Myocyte (in vitro differentiated cells): ENCODE data around the gene CPSF4L. TPM values are rescaled to one million over a fixed set of nuclear protein-coding genes. Genes with fewer than 3 reads are reported as not detected.

ENCODE experiments used
- DNase-seq: peaks from one replicate; pipeline ENCODE4 v3.0.0-alpha.2; 2012; ENCODE audit warnings: low read depth
- total RNA-seq: library from RNA; depleted of rRNA; stranded (reverse); fragments of >200 nt; gene quantifications from 2 replicates; pipeline ENCODE4 v1.2.3, GENCODE V29; 2014

CPSF4L gene
- total RNA-seq, 1 donor from 2014 or later = not detected

DNA sequence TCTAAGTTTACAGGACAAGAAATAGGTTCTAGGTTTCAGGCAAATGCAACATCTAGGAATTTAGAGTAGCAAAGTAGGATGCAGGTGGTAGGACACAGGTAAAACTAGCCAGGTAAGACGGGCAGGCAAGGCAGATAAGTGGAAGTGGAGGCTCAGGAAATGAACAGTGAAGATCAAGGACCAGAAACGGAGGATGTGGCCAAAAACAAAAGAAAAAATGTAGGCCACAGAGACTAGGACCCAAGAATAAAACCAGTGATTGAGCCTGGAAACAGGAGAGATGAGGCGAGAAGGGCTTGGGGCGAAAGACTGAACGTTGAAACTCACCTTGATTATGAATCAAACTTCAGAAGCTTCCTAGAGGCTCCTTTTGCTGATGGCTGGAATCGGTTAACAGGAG is 24.0 kb downstream of the CPSF4L start:
- no peak for DNase-seq

DNA sequence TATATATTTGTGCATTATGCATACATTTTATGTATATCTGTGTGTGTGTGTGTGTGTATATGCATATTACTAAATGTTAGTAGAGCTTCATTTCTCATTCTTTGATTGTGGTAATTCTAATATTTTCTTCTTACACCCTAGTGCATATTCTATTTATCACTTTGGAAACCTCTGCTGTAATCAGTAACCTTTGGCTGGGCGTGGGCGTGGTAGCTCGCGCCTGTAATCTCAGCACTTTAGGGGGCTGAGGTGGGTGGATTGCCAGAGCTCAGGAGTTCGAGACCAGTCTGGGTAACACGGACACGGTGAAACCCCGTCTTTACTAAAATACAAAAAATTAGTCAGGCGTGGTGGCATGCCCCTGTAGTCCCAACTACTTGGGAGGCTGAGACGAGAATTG is 26.9 kb downstream of the CPSF4L start:
- no peak for DNase-seq

DNA sequence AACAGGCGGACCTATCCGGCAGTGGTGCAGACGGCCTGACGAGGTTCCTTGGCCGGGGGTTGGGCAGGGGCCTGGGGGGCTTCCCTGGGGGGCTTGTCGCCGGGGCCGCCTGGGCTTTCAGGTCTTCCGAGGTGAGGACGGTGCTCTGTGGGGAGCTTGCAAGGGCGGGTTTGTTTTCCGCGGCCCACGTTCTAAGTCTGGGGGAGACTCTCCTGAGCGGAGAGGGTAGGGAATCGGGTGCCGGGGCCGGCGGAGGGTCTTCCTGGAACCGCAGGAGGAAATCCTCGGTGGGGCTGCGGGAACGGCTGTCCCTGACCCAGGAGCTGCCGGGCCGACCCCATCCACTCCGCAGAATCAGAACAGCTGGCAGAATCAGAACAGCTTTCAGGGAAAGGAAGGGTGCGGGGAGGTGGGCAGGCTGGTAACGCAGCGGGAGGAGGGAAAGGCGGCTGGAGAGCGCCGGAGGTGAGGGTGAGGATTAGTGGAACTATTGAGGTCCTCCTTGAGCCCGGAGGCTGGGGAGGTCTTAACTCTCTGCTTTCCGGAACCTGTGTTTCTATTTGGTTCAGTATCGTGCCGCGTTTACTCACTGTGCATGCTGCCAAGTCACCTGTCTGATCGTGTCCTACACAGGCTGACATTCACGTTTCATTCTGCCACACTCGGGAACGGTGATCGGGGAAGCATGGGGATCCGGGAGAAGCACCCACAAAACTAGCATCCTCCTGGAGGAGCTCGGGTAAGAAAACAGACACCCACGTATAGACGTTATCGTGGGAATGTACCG is 28.9 kb downstream of the CPSF4L start:
- DNase-seq = peak; percentile 46

DNA sequence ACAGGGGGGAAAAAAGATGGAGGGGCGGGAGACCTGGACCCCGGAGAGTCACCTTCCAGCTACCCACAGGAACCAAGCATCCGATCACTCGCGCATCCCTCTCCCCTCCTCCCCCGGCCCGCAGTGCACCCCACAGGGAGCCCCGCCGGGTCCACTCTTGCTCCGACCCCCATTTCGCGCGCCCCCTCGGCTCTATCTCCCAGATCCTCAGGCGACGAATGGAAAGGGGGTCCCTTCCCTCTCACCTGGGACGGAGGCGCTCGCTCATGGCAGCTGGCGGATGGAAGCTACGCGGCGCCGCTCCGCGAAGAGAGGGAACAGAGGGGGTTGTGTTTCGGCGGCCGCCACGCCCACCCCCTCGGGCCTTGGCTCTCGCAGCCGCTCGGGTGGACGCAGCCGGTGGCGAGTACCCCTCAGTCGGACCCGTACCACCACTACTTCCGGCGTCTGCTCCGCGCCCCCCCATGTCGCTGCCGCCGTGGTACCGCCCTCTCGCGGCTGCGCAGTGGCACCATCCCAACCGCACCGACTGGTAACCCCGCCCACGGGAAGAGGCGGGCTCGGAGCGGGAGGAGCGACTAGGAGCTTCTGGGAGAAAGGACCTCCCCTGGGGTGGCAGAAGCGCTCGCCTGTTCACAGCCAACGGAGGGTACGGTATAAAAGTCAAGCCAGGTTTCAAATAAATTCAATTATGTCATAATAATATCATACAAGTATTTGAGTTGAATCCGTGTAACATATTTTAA is 29.7 kb downstream of the CPSF4L start:
- DNase-seq = peak; percentile 97

DNA sequence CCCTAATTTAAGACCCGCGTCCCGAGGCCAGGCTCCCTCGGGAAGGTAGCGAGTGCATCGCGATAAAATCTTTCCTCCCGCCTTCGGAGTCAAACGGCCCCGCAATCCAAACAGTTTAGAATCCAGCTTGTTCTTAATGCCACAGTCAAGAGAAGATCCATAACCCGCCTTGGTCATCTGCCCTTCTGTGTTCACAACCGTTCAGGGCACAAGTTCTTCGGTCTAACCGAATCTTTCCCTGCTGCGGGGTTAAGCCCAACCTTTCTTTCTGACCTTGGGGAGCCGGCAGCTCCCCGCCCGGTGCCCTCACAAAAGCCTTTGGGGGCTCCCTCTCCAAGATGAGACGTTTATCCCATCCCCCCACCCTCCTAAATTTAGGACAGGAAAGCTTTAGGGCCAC is 30.3 kb downstream of the CPSF4L start:
- peak; percentile 49 for DNase-seq

DNA sequence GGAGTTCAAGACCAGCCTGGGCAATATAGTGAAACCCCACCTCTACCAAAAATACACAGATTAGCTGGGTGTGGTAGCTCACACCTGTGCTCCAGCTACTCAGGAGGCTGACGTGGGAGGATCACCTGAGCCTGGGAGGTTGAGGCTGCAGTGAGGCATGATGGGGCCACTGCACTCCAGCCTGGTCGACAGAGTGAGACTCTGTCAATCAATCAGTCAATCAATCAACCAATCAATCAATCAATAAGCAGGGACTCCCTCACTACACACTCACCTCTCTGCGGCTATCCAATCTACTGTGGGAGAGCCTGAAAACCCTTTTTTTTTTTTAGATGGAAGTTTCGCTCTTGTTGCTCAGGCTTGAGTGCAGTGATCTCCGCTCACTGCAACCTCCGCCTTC is 31.6 kb downstream of the CPSF4L start:
- DNase-seq = no peak

DNA sequence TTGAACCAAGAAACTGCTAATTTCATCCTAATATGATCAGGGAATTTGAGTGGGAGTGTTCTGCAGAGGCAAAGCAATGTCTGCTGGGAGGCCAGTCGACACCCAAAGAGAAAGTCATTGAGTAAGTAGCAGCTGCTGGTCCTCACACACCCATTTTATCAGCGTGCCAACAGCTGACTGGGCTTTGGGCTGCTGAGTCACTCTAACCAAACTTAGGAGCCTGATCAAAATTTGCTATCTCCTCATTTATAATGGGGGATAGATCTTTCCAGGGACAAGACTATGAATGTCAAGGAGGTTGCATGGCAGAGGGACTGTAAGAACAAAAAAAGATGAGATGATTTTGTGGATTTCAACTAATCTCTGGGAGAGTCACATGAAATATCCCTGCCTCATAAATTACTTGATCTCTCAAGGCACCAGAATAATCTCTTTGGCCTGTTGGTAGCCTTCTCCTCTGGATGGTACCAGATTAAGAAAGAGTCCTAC is 32.9 kb downstream of the CPSF4L start:
- DNase-seq = peak; percentile 93

DNA sequence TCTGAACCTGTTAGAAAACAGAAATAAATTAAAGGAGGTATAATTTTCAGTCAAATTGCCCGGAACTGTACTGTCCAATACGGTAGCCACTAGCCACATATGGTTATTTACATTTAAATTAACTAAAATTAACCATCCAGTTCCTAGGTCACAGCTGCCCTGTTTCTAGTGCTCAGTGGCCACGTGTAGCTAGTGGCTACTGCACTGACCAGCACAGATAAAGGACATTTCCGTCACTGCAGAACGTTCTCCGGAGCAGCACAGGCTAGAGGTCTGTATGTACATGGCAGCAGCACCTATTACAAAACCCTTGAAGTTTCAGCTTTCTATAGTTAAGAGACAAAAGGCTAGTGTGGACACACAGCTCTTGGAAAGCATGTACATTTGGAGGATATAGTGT is 33.7 kb downstream of the CPSF4L start:
- DNase-seq = peak; percentile 36

DNA sequence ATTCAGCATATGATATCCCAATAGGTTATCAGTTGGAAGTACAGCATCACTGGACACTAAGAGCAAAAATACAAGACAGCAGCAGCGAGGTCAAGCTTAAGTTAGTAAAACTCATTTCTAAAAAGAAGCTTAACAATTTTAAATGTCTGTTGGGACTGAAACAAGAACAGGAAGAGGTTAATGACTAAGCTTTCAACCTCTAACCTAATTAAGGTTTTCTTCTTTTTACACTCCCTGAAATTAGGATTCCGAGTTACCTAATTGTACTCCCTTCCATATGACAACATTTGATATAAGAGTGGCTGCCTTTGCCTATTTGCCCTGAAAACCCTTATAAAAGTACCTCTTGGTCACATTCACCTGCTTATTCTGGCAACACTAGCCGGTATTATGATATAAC is 34.3 kb downstream of the CPSF4L start:
- no peak for DNase-seq

DNA sequence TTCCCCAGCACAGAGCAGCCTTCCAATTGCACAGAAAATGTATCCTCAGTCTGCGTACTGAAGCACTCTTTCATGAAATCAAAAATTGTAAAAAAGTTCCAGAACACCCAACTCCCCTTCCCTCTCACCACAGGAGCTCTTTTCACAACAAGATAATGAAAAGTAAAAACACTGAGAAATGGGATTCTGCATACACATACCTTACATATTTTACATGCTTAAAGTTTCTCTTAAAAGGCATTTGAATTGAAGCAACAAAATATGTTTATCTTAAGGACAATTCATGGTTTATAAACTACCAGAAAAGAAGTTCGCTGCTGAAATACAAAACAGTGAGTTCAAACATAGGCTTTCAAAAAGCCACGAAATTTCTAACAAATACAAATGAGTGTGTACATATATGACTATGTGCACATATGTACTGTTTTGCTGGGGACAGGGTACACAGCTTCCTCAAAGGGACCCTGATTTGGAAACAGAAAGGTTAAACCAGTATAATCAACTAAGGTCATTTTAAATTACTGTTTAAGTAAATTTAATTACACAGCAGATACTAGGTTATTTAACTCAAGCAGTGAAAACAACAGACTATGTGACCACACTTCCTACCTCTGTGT is 35.0 kb downstream of the CPSF4L start:
- DNase-seq = no peak

DNA sequence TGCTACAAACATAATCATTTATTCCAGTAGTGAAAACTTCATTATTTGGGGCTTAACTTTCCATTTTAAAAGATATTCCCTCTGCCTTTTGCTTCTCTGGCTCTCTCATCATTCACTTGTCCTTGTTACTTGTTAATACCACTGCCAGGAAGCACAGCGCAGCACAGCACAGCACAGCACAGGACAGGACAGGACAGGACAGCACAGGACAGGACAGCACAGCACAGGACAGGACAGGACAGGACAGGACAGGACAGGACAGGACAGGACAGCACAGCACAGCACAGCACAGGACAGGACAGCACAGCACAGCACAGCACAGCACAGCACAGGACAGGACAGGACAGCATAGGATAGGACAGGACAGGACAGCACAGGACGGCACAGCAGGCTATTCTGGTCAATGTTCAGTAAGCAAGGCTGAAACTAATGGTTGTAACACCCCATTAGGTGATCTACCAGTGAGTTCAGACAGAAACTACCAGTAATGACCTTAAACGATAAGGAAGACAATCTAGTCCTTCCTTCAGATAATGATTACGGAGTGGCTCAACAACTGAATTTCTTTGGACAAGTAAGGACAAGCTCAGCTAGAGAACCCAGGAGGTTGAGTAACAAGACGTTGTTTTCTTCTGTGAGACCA is 36.9 kb downstream of the CPSF4L start:
- DNase-seq = no peak

DNA sequence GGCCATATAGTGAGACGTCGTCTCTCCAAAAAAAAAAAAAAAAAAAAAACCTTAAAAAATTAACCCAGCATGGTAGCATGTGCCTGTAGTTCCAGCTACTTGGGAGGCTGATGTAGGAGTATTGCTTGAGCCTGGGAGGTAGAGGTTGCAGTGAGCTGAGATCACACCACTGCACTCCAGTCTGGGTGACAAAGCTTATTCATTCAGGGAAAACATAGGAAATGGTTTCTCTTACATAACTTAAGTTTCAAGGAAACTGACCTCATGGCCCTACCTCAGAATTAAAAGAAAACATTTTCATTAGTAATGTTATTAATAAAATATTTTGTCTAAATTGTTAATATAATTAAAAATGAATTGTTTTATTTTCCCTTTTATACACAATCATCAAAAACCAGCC is 37.4 kb downstream of the CPSF4L start:
- no peak for DNase-seq

DNA sequence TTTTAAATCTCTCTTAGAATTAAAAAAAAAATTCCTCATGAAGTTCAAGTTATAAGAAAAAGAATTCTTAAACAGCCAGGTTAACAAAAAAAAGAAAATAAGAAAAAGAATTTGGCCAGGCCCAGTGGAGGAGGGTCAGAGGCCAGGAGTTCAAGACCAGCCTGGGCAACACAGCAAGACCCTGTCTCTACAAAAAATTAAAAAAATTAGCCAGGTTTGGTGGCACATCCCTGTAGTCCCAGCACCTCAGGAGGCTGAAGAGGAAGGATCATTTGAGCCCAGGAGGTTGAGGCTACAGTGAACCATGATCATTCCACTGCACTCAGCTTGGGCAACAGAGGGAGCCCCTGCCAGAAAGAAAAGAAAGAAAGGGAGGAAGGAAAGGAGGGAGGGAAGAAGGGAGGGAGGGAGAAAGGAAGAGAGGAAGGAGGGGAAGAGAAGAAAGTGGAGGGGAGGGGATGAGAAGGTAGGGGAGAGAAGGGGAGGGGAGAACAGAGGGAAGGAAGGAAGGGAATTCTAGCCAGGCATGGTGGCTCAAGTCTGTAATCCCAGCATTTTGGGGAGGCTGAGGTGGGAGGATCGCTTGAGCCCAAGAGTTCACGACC is 38.0 kb downstream of the CPSF4L start:
- no peak for DNase-seq

DNA sequence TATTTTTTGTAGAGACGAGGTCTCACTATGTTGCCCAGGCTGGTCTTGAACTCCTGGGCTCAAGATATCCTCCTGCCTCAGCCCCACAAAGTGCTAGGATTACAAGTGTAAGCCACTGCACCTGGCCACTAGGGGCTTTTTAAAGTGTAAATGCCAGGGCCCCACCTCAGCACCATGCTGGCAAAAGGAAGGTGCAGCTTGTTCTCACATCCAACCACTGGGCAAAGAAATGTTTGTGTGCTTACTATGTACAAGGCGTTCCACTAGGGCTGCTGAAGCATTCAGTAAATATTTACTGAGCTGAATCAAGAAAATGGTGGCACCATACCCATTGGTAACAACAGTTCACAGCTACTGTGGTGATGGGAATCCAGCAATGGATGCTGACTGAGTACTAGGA is 46.2 kb downstream of the CPSF4L start:
- DNase-seq = no peak

DNA sequence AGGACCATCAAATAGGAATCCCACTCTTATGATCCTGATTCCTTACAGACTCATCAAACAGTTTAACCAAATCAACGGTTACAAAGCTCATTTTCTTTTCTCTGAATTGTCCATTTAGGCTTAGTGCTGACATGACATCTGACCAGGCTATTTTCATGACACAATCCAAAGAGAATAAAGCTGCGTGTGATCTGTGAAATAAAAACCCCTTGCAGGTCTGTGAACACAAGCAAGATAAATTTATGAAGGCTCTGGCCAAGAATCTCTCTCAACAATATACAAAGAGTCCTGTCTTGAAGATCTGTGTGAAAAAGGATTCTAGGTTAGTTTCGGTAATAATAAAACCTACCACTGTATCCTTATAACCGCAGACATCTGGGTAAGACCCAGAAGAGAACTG is 46.8 kb downstream of the CPSF4L start:
- no peak for DNase-seq

DNA sequence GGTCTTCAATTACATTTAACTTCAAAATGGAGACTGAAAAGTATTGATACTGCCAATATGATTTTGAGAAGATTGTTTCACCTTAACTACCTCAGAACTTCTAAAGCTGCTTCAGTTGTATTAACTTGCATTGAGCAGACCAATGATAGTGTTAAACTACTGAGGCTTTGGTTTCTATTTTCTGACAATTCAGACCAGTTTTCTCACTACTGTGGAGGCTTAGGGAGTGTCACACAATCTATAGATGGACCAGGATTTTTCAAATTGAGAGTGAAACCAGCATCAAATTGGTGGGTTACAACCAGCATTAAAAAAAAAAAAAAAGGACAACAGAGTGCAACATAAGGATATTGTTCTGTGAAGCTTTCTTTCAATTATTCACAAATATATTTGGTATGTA is 47.7 kb downstream of the CPSF4L start:
- no peak for DNase-seq

DNA sequence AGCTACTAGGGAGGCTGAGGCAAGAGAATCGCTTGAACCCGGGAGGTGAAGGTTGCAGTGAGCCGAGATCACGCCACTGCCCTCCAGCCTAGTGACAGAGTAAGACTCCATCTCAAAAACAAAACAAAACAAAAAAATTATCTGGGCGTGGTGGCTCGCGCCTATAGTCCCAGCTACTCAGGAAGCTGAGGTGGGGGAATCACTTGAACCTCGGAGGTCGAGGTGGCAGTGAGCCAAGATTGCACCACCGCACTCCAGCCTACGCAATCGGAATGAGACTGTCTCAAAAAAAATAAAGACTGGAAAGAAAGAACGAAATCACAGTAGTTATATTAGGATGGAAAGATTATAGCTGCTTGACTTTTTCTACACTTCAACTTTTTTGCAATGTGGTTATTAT is 49.9 kb downstream of the CPSF4L start:
- DNase-seq = no peak

DNA sequence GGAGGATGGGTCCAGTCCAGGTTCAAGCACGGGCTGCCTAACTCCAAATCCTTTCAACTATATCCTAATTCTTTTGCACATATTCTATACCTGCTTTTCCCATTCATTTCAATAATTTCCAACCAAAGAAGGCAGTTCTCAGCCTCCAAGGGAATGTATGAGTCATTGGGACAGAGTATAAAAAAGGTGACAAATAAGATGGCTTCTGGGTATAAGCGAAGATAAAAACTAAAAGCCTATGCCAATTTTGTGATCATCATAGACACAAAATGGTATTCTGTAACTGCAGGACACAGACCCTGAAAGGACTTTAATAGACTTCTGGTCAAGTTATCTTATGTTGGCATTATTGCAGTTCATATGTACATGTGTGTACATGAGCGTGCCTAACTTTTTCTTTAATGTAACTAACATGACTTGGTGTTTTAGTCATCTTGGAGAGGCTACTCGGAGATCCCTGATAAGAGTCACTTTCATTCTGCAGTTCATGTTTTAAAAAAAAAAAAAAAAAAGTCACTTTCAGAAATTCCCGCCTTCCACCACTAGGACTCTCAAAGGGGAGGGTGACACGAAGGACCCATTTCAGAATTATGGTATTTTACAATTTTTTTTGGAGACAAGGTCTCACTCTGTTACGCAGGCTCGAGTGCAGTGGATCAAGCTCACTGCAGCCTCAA is 51.5 kb downstream of the CPSF4L start:
- no peak for DNase-seq

DNA sequence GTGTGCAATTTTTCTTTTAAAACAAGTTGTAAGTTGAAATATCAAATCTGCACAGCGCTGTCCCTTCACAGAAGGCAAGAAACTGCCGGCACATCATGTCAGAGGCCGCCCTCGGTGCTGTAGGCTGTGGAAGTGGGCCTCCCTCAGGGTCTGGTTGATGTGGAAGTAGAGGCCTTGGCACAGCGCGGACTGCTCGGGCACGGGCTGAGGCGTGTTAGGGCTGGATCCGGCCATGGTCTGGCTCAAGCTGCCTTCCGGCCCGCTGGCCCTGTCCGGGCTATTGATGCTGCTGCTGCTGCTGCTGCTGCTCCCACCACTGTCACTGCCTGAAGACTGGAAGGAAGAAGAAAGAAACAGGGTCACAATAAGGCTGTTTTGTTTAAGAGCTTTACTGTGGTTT is 52.2 kb downstream of the CPSF4L start:
- no peak for DNase-seq

DNA sequence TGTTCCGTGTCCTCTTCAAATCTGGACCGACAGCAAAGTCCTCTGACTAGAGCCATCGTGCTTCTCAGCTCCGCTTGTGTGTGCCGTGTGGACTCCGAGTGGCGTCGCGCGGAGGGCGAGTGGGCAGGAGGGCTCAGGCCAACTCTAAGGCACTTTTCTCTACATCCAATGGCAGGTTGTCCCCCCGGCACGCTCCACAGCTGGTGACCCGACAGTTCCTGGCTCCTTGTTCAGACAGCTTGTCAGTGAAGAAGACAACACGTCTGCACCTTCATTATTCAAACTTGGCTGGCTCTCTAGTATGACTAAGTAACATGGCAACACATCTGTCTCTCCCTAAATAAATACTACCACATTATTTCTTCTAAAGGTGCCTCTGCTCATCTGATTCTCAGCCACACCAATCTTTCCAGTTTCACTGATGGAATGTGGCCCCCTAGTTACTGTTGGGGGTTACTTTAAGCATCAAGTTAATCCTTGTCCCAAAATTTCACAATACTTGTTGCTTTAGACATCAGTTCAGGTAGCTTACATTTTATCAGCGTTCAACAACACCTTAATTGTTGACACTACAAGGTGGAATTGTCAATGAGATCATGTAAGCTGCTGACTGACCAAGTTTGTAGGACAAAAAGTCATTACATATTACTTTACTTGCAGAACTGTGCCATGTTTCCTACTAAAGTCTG is 53.4 kb downstream of the CPSF4L start:
- no peak for DNase-seq
